ENCODE measurements around the gene PARD3. TPM values are rescaled to one million over a fixed set of nuclear protein-coding genes. Genes with fewer than 3 reads are reported as not detected.

PARD3 gene
- polyA plus RNA-seq, 1 donor from 2014 or later: 12.4 TPM

DNA sequence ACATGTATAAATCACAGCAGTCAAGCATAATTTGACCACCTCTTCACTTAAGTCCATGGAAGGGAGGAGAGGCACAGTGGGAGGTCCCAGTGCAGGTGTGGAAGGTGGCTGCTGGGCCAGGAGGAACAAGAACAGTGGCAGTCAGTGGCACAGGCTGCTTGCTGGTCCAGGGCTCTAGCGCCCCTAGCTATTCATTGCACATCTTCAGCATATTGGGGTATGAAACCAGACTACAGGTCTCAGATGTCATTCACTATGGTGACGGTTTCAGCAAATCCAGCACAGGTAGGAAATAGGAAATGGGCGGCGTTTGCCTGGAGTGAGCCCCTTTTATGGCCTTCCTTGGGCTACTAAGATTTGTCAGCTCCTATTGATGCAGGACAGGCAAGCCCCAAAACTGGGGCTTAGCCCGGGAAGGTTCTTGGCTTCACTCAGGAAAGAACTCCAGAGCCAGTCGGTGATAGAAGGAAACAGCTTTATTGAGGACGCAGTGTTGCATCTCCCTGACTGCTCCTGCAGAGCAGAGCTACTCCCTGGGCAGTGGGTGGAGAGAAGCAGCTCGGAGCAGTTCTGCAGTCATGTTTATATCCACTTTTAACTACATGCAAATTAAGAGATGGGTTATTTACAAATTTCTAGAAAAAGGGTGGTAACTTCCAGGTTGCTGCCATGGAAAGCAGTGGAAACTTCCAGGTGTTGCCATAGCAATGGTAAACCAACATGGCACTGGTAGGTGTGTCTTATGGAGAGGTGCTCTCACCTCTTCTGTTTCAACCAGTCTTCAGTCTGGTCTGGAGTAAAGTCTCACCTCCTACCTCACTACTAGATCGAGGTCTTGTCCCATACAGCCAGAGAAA, 608.8 kb downstream of the PARD3 start:
- Histone ChIP-seq H3K4me3 (ENCODE audit: low read length) (no peak overlapping the region), H3K9me3 (ENCODE audit: low read length) (no peaks in the 10 kb centered on the region), H3K27me3 (ENCODE audit: insufficient read depth, low read depth, low read length) (no peaks in the 10 kb centered on the region), H3K36me3 (ENCODE audit: insufficient read depth, low read length) (no peaks in the 10 kb centered on the region), H3K4me2 (ENCODE audit: low read length) (no peak overlapping the region), H3K9me2 (ENCODE audit: insufficient read depth, low read length) (no peaks in the 10 kb centered on the region), H3K9ac (ENCODE audit: low read length) (no peak overlapping the region), H3K27ac (ENCODE audit: low read length) (no peak overlapping the region), H2AFZ (ENCODE audit: low read depth, low read length) (no peak overlapping the region), H3K79me2 (replicated peaks; ENCODE audit: insufficient read depth, low read length) (no peaks in the 10 kb centered on the region), H3F3A (ENCODE audit: insufficient read depth, low read length, poor library complexity, severe bottlenecking) (no peaks in the 10 kb centered on the region), H4K20me1 (ENCODE audit: insufficient read depth) (no peaks in the 10 kb centered on the region)
- TF ChIP-seq SMC3 (conservative IDR thresholded peaks at IDR 0.05; ENCODE audit: poor library complexity) (no peak), EP300 (conservative IDR thresholded peaks at IDR 0.05; ENCODE audit: poor library complexity, severe bottlenecking) (no peak), POLR2AphosphoS5 (IDR thresholded peaks at IDR 0.05) (no peak), TAF1 (IDR thresholded peaks at IDR 0.05; ENCODE audit: low read depth) (no peak), EZH2 (IDR thresholded peaks at IDR 0.05; ENCODE audit: borderline replicate concordance, insufficient read depth, low read length, poor library complexity, severe bottlenecking) (no peak), RAD21 (conservative IDR thresholded peaks at IDR 0.05) (no peak), MXI1 (conservative IDR thresholded peaks at IDR 0.05; ENCODE audit: poor library complexity, severe bottlenecking) (no peak), REST (IDR thresholded peaks at IDR 0.05; ENCODE audit: borderline replicate concordance) (no peak)
- TF ChIP-seq, protein P1, sequence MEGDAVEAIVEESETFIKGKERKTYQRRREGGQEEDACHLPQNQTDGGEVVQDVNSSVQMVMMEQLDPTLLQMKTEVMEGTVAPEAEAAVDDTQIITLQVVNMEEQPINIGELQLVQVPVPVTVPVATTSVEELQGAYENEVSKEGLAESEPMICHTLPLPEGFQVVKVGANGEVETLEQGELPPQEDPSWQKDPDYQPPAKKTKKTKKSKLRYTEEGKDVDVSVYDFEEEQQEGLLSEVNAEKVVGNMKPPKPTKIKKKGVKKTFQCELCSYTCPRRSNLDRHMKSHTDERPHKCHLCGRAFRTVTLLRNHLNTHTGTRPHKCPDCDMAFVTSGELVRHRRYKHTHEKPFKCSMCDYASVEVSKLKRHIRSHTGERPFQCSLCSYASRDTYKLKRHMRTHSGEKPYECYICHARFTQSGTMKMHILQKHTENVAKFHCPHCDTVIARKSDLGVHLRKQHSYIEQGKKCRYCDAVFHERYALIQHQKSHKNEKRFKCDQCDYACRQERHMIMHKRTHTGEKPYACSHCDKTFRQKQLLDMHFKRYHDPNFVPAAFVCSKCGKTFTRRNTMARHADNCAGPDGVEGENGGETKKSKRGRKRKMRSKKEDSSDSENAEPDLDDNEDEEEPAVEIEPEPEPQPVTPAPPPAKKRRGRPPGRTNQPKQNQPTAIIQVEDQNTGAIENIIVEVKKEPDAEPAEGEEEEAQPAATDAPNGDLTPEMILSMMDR (IDR thresholded peaks at IDR 0.05; ENCODE audit: poor library complexity, severe bottlenecking): no peak

DNA sequence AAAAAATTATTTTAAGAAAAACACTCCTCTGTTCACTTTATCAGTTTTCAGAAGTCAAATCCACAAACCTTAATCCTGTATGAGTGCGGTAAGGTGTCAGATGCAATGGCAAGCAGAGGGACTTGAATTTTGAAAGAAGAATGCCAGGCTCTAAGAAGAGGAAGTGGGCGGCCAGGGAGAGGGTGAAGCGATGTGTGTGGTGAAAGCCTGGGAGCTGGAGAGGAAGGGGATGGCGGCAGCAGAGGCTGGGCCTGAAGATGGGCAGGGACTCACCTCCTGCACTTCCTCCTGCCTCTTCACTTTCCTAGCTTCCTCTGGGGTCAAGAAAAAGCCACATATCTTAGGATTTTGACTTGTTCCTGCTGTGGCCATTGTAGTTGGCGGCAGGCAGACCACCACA, 609.6 kb downstream of the PARD3 start:
- no peaks in the 10 kb centered on the region for H4K20me1 ChIP-seq (ENCODE audit: insufficient read depth)
- no peaks in the 10 kb centered on the region for H3F3A ChIP-seq (ENCODE audit: insufficient read depth, low read length, poor library complexity, severe bottlenecking)
- no peak overlapping the region for H3K9ac ChIP-seq (ENCODE audit: low read length)
- H3K4me3 ChIP-seq (ENCODE audit: low read length): no peak overlapping the region
- no peaks in the 10 kb centered on the region for H3K79me2 ChIP-seq (replicated peaks; ENCODE audit: insufficient read depth, low read length)
- no peak overlapping the region for H3K4me2 ChIP-seq (ENCODE audit: low read length)
- H3K27ac ChIP-seq (ENCODE audit: low read length): no peak overlapping the region
- no peaks in the 10 kb centered on the region for H3K9me2 ChIP-seq (ENCODE audit: insufficient read depth, low read length)
- H3K36me3 ChIP-seq (ENCODE audit: insufficient read depth, low read length): no peaks in the 10 kb centered on the region
- H3K9me3 ChIP-seq (ENCODE audit: low read length): no peaks in the 10 kb centered on the region
- no peak overlapping the region for H2AFZ ChIP-seq (ENCODE audit: low read depth, low read length)
- no peaks in the 10 kb centered on the region for H3K27me3 ChIP-seq (ENCODE audit: insufficient read depth, low read depth, low read length)
- TF ChIP-seq RAD21 (conservative IDR thresholded peaks at IDR 0.05) (no peak), EZH2 (IDR thresholded peaks at IDR 0.05; ENCODE audit: borderline replicate concordance, insufficient read depth, low read length, poor library complexity, severe bottlenecking) (no peak), TAF1 (IDR thresholded peaks at IDR 0.05; ENCODE audit: low read depth) (no peak), MXI1 (conservative IDR thresholded peaks at IDR 0.05; ENCODE audit: poor library complexity, severe bottlenecking) (no peak), POLR2AphosphoS5 (IDR thresholded peaks at IDR 0.05) (no peak), REST (IDR thresholded peaks at IDR 0.05; ENCODE audit: borderline replicate concordance) (no peak), EP300 (conservative IDR thresholded peaks at IDR 0.05; ENCODE audit: poor library complexity, severe bottlenecking) (no peak), SMC3 (conservative IDR thresholded peaks at IDR 0.05; ENCODE audit: poor library complexity) (no peak)
- TF ChIP-seq, protein P1 (IDR thresholded peaks at IDR 0.05; ENCODE audit: poor library complexity, severe bottlenecking): no peak
